K562 (cell line): Measurements from ENCODE around the gene OTOA.

ENCODE experiments used
- ARNT ChIP-seq, 2 experiments: fragments of 450-650 bp; IDR thresholded peaks; 2 replicates each; pipeline ENCODE4 v1.6.1; 2016; ENCODE audit warnings: mild to moderate bottlenecking in 1 of 2
- KDM1A ChIP-seq, 2 experiments: fragments of 450-650 bp; IDR thresholded peaks; 2 replicates each; pipeline ENCODE4 v1.6.1; 2016; ENCODE audit warnings: mild to moderate bottlenecking in 2 of 2
- POLR2A ChIP-seq: fragments of 450-650 bp; conservative IDR thresholded peaks from 2 replicates; pipeline ENCODE4 v1.6.1; 2016
- POLR2AphosphoS5 ChIP-seq: IDR thresholded peaks from 2 replicates; pipeline ENCODE4 v1.6.1; 2011; ENCODE audit warnings: mild to moderate bottlenecking, low read depth, low read length, moderate library complexity; ENCODE audit not compliant: control insufficient read depth, insufficient read depth
- ZNF174 ChIP-seq: fragments of 250-450 bp; sonication (Bioruptor Pico); IDR thresholded peaks from 2 replicates; pipeline ENCODE4 v1.4.0; 2020; ENCODE audit warnings: mild to moderate bottlenecking
- ZNF717 ChIP-seq: fragments of 250-450 bp; sonication (Bioruptor Pico); IDR thresholded peaks from 2 replicates; pipeline ENCODE4 v1.5.0; 2021
- TF ChIP-seq, protein P1 (sequence below): sonication (generic); formaldehyde crosslinking; IDR thresholded peaks from 2 replicates; pipeline ENCODE4 v1.5.0; 2020; ENCODE audit warnings: missing genetic modification reagents

DNA sequence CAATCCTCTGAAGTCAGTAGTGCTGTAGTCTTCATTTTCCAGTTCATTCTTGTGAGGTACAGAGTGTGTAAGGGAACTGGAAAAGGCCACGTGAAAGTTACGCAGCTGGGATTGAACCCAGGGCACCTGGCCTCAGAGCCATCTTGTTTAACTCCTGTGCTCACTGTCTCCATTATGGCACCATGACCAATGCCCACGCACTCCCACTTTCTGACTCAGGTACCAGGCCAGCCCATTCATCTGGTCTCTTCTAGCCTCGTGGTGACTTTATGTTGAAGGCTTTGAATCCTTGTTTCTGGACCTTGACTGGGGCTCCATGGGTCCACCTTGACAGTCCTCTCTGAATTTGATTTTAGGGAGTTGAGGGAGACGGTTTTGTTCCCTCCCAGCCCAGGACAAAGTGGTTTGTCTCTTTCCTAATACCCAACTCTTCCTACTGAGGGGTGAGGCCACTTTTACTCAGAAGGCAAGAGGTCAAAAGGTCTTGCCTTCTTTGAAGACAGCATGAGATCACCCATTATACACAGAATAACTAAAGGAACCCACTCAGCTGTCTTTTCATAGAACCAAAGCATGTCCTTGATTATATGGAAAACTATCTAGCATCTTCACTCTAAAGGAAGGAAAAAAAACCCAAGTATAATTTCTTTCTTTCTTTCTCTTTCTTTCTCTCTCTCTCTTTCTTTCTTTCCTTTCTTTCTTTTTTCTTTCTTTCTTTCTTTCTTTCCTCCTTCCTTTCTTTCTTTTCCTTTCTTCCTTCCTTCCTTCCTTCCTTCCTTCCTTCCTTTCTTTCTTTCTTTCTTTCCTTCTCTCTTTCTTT is 50.0 kb downstream of the OTOA start:
- TF ChIP-seq POLR2A (no peak), ZNF717 (CRISPR knock-in tag) (no peak), KDM1A (IDR thresholded peaks at IDR 0.05) (no peak), ARNT (IDR thresholded peaks at IDR 0.05) (no peak), POLR2AphosphoS5 (no peak), ZNF174 (CRISPR knock-in tag) (no peak)
- TF ChIP-seq, protein P1, sequence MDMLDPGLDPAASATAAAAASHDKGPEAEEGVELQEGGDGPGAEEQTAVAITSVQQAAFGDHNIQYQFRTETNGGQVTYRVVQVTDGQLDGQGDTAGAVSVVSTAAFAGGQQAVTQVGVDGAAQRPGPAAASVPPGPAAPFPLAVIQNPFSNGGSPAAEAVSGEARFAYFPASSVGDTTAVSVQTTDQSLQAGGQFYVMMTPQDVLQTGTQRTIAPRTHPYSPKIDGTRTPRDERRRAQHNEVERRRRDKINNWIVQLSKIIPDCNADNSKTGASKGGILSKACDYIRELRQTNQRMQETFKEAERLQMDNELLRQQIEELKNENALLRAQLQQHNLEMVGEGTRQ (CRISPR knock-in tag) = no peak
